HEK293T (cell line): ENCODE results near the gene ZNF608.

Experiments
- BHLHE40 ChIP-seq: fragments of 450-650 bp; IDR thresholded peaks from 2 replicates; pipeline ENCODE4 v1.6.1; 2016; ENCODE audit warnings: mild to moderate bottlenecking, moderate library complexity, borderline replicate concordance
- CTBP1 ChIP-seq: fragments of 450-650 bp; IDR thresholded peaks from 2 replicates; pipeline ENCODE4 v1.6.1; 2016; ENCODE audit warnings: borderline replicate concordance
- ELF4 ChIP-seq: fragments of 450-650 bp; IDR thresholded peaks from 2 replicates; pipeline ENCODE4 v1.6.1; 2017; ENCODE audit warnings: antibody characterized with exemption
- FOXA1 ChIP-seq: fragments of 450-650 bp; IDR thresholded peaks from 2 replicates; pipeline ENCODE4 v1.6.1; 2016; ENCODE audit warnings: mild to moderate bottlenecking
- FOXK2 ChIP-seq: fragments of 450-650 bp; IDR thresholded peaks from 2 replicates; pipeline ENCODE4 v1.6.1; 2016; ENCODE audit warnings: mild to moderate bottlenecking
- FOXM1 ChIP-seq: fragments of 450-650 bp; IDR thresholded peaks from 2 replicates; pipeline ENCODE4 v1.6.1; 2017; ENCODE audit warnings: mild to moderate bottlenecking, borderline replicate concordance
- NFRKB ChIP-seq: fragments of 450-650 bp; IDR thresholded peaks from 2 replicates; pipeline ENCODE4 v1.6.1; 2016; ENCODE audit warnings: mild to moderate bottlenecking, moderate library complexity
- SP1 ChIP-seq: fragments of 450-650 bp; IDR thresholded peaks from 2 replicates; pipeline ENCODE4 v1.6.1; 2017
- SUZ12 ChIP-seq: fragments of 450-650 bp; IDR thresholded peaks from 2 replicates; pipeline ENCODE4 v1.6.1; 2016; ENCODE audit warnings: mild to moderate bottlenecking
- TARDBP ChIP-seq: fragments of 450-650 bp; IDR thresholded peaks from 2 replicates; pipeline ENCODE4 v1.6.1; 2016
- TF ChIP-seq, protein P1 (sequence below): fragments of 450-650 bp; IDR thresholded peaks from 2 replicates; pipeline ENCODE4 v1.6.1; 2016

DNA sequence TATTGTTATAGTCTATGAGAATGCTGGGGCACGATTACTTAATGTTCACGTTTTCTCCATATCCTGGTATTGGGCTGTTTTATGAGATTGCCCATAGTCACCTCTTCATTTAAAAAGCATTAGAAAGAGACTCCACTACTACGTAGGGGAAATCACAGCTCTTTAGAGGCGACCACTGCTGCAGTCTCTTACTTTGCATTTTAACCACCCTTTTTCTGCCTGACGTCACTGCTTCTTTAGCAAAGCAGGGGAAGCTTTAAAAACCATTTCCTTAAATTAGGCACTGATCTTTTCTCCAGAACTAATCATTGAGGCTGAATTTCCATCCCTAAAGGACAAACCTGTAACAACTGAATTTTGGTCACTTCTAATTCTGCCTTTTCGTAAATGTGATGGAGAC is 38.9 kb downstream of the ZNF608 start:
- TF ChIP-seq ELF4 (no peak), SUZ12 (no peak), SP1 (no peak), NFRKB (no peak), FOXM1 (no peak), FOXK2 (no peak), BHLHE40 (no peak), FOXA1 (no peak), CTBP1 (no peak), TARDBP (no peak)
- TF ChIP-seq, protein P1, sequence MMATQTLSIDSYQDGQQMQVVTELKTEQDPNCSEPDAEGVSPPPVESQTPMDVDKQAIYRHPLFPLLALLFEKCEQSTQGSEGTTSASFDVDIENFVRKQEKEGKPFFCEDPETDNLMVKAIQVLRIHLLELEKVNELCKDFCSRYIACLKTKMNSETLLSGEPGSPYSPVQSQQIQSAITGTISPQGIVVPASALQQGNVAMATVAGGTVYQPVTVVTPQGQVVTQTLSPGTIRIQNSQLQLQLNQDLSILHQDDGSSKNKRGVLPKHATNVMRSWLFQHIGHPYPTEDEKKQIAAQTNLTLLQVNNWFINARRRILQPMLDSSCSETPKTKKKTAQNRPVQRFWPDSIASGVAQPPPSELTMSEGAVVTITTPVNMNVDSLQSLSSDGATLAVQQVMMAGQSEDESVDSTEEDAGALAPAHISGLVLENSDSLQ, result no peak
